ENCODE measurements around the gene LAMTOR3.

DNA sequence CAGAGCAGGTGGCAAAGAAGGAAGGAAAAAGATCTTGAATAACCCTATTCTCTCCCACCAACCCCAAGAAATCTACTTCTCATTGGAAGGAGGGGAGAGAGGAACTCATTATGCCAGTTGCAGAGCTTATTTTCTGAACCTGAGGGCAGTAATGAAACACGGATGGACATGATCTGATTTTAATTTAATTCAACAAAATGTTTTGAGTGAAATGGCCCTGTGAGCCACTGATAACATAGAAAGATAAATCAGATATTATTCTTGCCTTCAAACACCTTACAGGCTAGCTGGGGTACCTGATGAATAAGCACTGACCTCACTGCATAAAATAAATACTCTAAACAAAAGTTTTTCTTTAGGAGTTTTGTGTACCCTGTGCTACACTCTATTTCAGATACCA lies 47.3 kb downstream of the LAMTOR3 start:
- TF ChIP-seq POLR2A (IDR thresholded peaks at IDR 0.05; ENCODE audit: low read depth, low read length) (no peak), SPI1 (IDR thresholded peaks at IDR 0.05; ENCODE audit: low read depth, low read length) (no peak), POLR2AphosphoS5 (IDR thresholded peaks at IDR 0.05; ENCODE audit: low read depth, low read length) (no peak), TAF1 (IDR thresholded peaks at IDR 0.05; ENCODE audit: low read depth, low read length) (no peak), POU2F2 (IDR thresholded peaks at IDR 0.05; ENCODE audit: low read depth, low read length) (no peak), PAX5 (IDR thresholded peaks at IDR 0.05; ENCODE audit: insufficient read depth, low read length, severe bottlenecking) (no peak)
